Keratinocyte (primary cell): ENCODE data around the gene SLIT3. TPM values are rescaled to one million over a fixed set of nuclear protein-coding genes. Genes with fewer than 3 reads are reported as not detected.

Source experiments
- DNase-seq: peaks from one replicate; pipeline ENCODE4 v3.0.0-alpha.2; 2011; ENCODE audit warnings: low read depth, missing footprints, low spot score
- FAIRE-seq: peaks from 2 replicates; lab custom pipeline; 2011; peaks lifted over from hg19 to GRCh38; lab: Jason Lieb, UNC
- H2AFZ ChIP-seq: 2 replicates; pipeline ENCODE4 v1.6.0; 2012; ENCODE audit warnings: low read length, control low read depth, inconsistent platforms; ENCODE audit not compliant: control insufficient read depth
- H3K27ac ChIP-seq: 2 replicates; pipeline ENCODE4 v1.5.1; 2011; ENCODE audit warnings: low read length; ENCODE audit not compliant: control insufficient read depth, insufficient read depth
- H3K27me3 ChIP-seq: 3 replicates; pipeline ENCODE4 v1.6.0; 2011; ENCODE audit warnings: low read length; ENCODE audit not compliant: control insufficient read depth, insufficient read depth; ENCODE audit errors: extremely low read depth
- H3K36me3 ChIP-seq, 2 experiments: 2 replicates in 1 of 2; 3 replicates in 1 of 2; pipeline ENCODE4 v1.5.1; 2011; ENCODE audit warnings: low read length in 2 of 2, mild to moderate bottlenecking in 1 of 2; ENCODE audit not compliant: control insufficient read depth in 2 of 2, insufficient read depth in 2 of 2; ENCODE audit errors: extremely low read depth in 1 of 2
- H3K4me1 ChIP-seq: 3 replicates; pipeline ENCODE4 v1.5.1; 2011; ENCODE audit warnings: low read length; ENCODE audit not compliant: control insufficient read depth, insufficient read depth; ENCODE audit errors: extremely low read depth
- H3K4me2 ChIP-seq: 3 replicates; pipeline ENCODE4 v1.6.0; 2011; ENCODE audit warnings: low read depth, low read length; ENCODE audit not compliant: control insufficient read depth, insufficient read depth; ENCODE audit errors: extremely low read depth
- H3K4me3 ChIP-seq, 3 experiments: fragments of 200-600 bp in 1 of 3; sonication (generic) in 1 of 3; 2 replicates in 2 of 3; 3 replicates in 1 of 3; pipeline ENCODE4 v1.5.1; 2011 to 2016; ENCODE audit warnings: low read length in 3 of 3, mild to moderate bottlenecking in 3 of 3, control low read depth in 2 of 3, inconsistent platforms in 1 of 3, low read depth in 1 of 3, mixed read lengths in 1 of 3, mixed run types in 1 of 3, moderate library complexity in 1 of 3; ENCODE audit not compliant: control insufficient read depth in 2 of 3, insufficient read depth in 2 of 3; ENCODE audit errors: extremely low read depth in 1 of 3
- H3K79me2 ChIP-seq: 2 replicates; pipeline ENCODE4 v1.6.0; 2012; ENCODE audit warnings: low read length; ENCODE audit not compliant: control insufficient read depth, insufficient read depth
- H3K9ac ChIP-seq: 3 replicates; pipeline ENCODE4 v1.6.0; 2011; ENCODE audit warnings: low read length; ENCODE audit not compliant: control insufficient read depth, insufficient read depth; ENCODE audit errors: extremely low read depth
- H3K9me1 ChIP-seq: 3 replicates; pipeline ENCODE4 v1.6.0; 2011; ENCODE audit warnings: low read length; ENCODE audit not compliant: control insufficient read depth, insufficient read depth; ENCODE audit errors: extremely low read depth
- H3K9me3 ChIP-seq: 2 replicates; pipeline ENCODE4 v1.5.1; 2012; ENCODE audit warnings: low read depth, low read length; ENCODE audit not compliant: control insufficient read depth
- H4K20me1 ChIP-seq: 3 replicates; pipeline ENCODE4 v1.6.0; 2011; ENCODE audit warnings: low read length; ENCODE audit not compliant: control insufficient read depth, insufficient read depth; ENCODE audit errors: extremely low read depth
- EZH2 ChIP-seq: IDR thresholded peaks from one replicate; pipeline ENCODE4 v1.6.1; 2012; ENCODE audit warnings: inconsistent platforms, mild to moderate bottlenecking, low read length, moderate library complexity
- dilution Hi-C: fragments of 300-500 bp; cut with MboI; formaldehyde crosslinking; loops from one replicate; pipeline ENCODE4 v1.7.0; 2020; ENCODE audit warnings: low sequenced_read_pairs; ENCODE audit not compliant: extremely low pct_ligation_motif_present
- polyA plus RNA-seq, 5 experiments: library from polyadenylated mRNA; depleted of rRNA in 3 of 5; stranded (reverse) in 3 of 5; stranded (forward) in 1 of 5; unstranded in 1 of 5; fragments of >200 nt; gene quantifications; 1 replicate in 1 of 5; 2 replicates in 3 of 5; 3 replicates in 1 of 5; pipeline versions ENCODE4 v1.2.1 to v1.2.3, GENCODE V29; 2011 to 2012; ENCODE audit warnings: missing spikeins in 2 of 5, low read depth in 1 of 5, low replicate concordance in 1 of 5
- TF ChIP-seq, protein P1 (sequence below), 3 experiments: IDR thresholded peaks in 1 of 3; conservative IDR thresholded peaks in 1 of 3; optimal IDR thresholded peaks in 1 of 3; 2 replicates in 2 of 3; 3 replicates in 1 of 3; pipeline versions ENCODE3 to v1.5.1; 2011; ENCODE audit warnings: low read length in 3 of 3, mild to moderate bottlenecking in 3 of 3, moderate library complexity in 2 of 3, control low read depth in 1 of 3, inconsistent platforms in 1 of 3; ENCODE audit not compliant: insufficient read depth in 2 of 3; ENCODE audit errors: extremely low read depth in 1 of 3

The SLIT3 gene
- polyA plus RNA-seq, 1 donor (not counting 4 experiments of a cell fraction or from before 2014, with no cell fraction given), result 2.4 TPM

DNA sequence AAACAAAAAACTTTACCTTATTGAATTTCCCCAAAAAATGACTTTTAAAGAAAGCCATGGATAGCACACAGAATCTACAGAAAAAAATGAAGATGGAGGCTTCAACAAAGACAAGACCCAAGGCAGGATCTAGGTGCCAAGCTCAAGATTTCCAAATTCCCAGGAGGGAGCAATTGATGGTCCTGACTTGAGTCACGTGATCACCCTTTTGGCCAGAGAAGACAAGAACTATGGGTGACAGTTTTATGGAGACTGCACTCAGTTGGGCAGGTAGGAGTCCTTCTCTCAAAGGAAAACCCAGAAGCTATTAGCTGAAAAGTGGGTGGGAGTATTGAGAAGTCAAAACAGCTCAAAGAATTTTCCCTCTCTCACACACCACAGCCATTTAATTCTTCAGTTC lies 3.2 kb upstream of the SLIT3 start:
- no peak overlapping the region for H3K4me2 ChIP-seq
- TF ChIP-seq, protein P1, sequence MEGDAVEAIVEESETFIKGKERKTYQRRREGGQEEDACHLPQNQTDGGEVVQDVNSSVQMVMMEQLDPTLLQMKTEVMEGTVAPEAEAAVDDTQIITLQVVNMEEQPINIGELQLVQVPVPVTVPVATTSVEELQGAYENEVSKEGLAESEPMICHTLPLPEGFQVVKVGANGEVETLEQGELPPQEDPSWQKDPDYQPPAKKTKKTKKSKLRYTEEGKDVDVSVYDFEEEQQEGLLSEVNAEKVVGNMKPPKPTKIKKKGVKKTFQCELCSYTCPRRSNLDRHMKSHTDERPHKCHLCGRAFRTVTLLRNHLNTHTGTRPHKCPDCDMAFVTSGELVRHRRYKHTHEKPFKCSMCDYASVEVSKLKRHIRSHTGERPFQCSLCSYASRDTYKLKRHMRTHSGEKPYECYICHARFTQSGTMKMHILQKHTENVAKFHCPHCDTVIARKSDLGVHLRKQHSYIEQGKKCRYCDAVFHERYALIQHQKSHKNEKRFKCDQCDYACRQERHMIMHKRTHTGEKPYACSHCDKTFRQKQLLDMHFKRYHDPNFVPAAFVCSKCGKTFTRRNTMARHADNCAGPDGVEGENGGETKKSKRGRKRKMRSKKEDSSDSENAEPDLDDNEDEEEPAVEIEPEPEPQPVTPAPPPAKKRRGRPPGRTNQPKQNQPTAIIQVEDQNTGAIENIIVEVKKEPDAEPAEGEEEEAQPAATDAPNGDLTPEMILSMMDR (optimal IDR thresholded peaks at IDR 0.05 in 1 of 3, IDR thresholded peaks at IDR 0.05 in 1 of 3, conservative IDR thresholded peaks at IDR 0.05 in 1 of 3; ENCODE audit: extremely low read depth in 1 of 3, insufficient read depth in 2 of 3, low read length in 3 of 3), result no peak
- no peak for TF ChIP-seq EZH2
- dilution Hi-C loops, result no loop called here
- no peak overlapping the region for H3K4me3 ChIP-seq
- H3K4me1 ChIP-seq, result peaks cover 21% of the 10 kb centered on the region
- H3K9me1 ChIP-seq, result peaks cover 2% of the 10 kb centered on the region
- DNase-seq (no peak), FAIRE-seq (no peak)
- H3K27ac ChIP-seq, result no peak overlapping the region
- no peaks in the 10 kb centered on the region for H4K20me1 ChIP-seq
- H2AFZ ChIP-seq, result no peak overlapping the region
- H3K27me3 ChIP-seq, result peaks cover 7% of the 10 kb centered on the region
- no peaks in the 10 kb centered on the region for H3K79me2 ChIP-seq
- H3K9ac ChIP-seq, result no peak overlapping the region
- no peaks in the 10 kb centered on the region for H3K9me3 ChIP-seq
- H3K36me3 ChIP-seq, result no peaks in the 10 kb centered on the region

DNA sequence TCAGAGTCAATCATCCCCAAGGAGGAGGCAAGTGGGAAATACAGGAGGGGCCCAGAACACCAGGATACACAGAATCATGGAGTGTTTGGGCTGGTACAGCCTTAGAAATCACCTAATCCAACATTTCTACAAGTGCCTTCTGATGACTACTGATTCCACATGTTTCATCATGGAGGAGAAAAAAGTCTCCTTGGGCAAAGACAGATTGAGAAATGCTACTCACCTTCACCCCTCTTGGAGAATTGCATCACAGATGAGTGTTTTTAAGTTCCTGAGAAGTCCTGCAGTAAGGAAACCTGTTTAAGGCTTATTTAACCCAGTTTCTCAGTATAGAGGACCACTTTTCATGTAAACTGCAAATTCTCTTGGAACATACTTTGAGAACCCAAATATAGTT lies 2.2 kb upstream of the SLIT3 start:
- Histone ChIP-seq H3K4me1 (peaks cover 21% of the 10 kb centered on the region), H3K4me2 (peak overlapping the region; percentile 50), H3K9me3 (no peaks in the 10 kb centered on the region), H3K27me3 (peaks cover 7% of the 10 kb centered on the region), H3K36me3 (no peaks in the 10 kb centered on the region), H3K4me3 (no peak overlapping the region), H2AFZ (no peak overlapping the region), H3K79me2 (no peaks in the 10 kb centered on the region), H3K9me1 (peaks cover 2% of the 10 kb centered on the region), H3K9ac (no peak overlapping the region), H4K20me1 (no peaks in the 10 kb centered on the region), H3K27ac (no peak overlapping the region)
- TF ChIP-seq EZH2, result no peak
- TF ChIP-seq, protein P1 (optimal IDR thresholded peaks at IDR 0.05 in 1 of 3, IDR thresholded peaks at IDR 0.05 in 1 of 3, conservative IDR thresholded peaks at IDR 0.05 in 1 of 3; ENCODE audit: extremely low read depth in 1 of 3, insufficient read depth in 2 of 3, low read length in 3 of 3), result no peak
- DNase-seq, result no peak
- no peak for FAIRE-seq
- dilution Hi-C loops, result no loop called here
